HT1080 (cell line): ENCODE measurements around the gene SLC24A3. TPM values are rescaled to one million over a fixed set of nuclear protein-coding genes. Genes with fewer than 3 reads are reported as not detected.

Source experiments
- DNase-seq: peaks from one replicate; pipeline ENCODE4 v3.0.0-alpha.2; 2015; ENCODE audit warnings: low read depth
- polyA plus RNA-seq, 2 experiments: library from polyadenylated mRNA; depleted of rRNA; stranded (reverse); fragments of >200 nt; gene quantifications; 2 replicates each; pipeline ENCODE4 v1.2.3, GENCODE V29; 2015
- total RNA-seq: library from RNA; depleted of rRNA; stranded (reverse); fragments of >200 nt; shearing (Covaris generic); gene quantifications from 2 replicates; pipeline ENCODE4 v1.2.3, GENCODE V29; 2014; rRNA removed

Gene SLC24A3
- not detected in 2 replicates for total RNA-seq
- 0.59 and 0.63 TPM in 2 replicates for polyA plus RNA-seq (2015; cell fraction: cytosol; rRNA removed)
- polyA plus RNA-seq (2015; cell fraction: nucleus; rRNA removed): 0.41 and 0.49 TPM in 2 replicates

DNA sequence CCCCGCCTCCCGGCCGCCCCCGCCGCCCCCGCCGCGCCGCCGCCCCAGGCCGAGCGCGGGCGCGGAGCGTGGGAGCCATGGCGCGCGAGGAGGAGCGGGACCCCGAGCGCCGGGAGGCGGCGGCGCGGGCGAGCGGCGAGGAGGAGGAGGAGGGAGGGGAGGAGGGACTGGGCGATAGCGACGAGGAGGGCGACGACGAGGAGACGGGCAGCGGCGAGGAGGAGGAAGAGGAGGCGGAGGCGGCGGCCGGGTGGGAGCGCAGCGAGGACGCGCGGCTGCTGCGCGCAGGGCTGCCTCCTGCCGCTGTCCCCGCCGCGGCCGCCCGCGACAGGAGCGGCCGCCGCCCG lies at the start of gene SLC24A3:
Gene SLC24A3, plus strand, starts transcription at position 174 of the 347 bp plus-strand sequence.
- no peak for DNase-seq

DNA sequence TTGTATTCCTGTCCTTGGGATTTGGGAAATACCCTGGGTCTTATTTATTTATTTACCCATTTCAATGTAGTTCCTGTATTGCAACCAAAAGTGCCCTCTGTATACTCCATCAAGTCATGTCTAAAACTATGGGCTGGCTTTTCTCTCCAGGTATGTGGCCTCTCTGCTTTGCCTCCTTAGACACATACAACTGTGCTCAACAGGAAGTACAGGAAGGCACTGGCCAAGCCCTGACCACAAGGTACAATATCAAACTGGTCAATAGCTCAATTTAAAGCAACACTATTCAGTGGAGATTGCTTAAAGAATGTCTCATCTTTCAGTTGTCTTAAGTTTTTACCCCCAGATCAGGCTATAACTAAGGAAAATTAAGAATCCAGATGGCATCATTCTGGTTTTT lies 42.3 kb upstream of the SLC24A3 start:
- DNase-seq: no peak

DNA sequence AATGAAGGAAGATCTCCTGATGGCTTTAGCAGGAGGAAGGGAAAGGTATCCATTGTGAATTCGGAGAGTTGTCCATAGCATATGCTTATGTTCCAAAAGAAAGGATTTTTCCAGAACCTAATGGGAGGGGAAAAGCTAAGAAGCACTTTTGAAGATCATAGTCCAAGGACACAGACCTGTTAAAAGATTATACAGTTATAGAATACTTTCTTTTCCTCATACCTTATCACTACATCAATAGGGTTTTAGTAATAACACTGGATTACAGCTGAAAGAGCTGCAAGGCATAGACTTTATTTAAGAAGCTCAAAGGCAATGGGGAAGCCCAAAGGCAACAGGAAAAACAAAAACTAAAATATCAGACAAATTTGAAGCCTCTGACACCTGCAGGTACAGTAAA lies 39.8 kb upstream of the SLC24A3 start:
- DNase-seq: no peak

DNA sequence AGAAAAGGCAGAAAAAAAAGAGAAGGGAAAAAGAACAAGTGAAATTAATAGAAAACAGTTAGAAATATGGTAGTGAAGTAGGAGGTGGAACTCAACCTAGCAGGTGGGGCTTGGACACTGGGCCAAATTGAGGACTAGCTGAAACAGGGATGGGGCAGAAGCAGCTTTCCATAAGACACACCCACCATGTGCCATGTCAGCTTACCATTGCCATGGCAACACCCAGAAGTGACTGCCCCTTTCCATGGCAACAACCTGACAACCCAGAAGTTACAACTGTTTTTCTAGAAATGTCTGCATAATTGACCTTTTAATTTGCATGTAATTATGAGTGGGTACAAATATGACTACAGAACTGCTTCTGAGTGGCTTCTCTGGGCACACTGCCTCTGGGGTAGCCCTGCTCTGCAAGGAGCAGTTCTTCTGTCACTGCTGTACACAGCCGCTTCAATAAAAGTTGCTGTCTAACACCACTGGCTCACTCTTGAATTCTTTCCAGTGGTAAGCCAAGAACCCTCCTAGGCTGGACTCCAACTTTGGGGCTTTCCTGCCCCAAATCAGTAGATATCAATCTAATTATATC lies 35.9 kb upstream of the SLC24A3 start:
- no peak for DNase-seq

DNA sequence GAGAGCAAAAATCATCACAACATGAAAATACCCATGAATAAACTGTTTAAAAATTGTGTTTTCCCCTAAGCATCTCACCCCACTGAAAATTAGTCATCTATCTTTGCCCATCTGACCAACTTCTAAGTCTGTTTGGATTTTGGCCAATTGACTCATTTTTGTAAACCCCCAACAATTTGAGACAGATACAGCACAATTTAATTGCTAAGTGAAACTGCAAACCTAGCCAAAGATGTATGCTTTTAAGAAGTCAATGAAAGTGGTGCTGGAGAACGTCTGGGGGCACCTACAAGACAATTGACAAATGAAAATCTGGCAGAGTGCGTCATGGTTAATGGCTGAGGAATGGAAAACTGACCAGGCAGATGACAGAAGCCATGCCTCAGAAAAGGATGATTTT lies 30.9 kb upstream of the SLC24A3 start:
- peak; percentile 11 for DNase-seq

DNA sequence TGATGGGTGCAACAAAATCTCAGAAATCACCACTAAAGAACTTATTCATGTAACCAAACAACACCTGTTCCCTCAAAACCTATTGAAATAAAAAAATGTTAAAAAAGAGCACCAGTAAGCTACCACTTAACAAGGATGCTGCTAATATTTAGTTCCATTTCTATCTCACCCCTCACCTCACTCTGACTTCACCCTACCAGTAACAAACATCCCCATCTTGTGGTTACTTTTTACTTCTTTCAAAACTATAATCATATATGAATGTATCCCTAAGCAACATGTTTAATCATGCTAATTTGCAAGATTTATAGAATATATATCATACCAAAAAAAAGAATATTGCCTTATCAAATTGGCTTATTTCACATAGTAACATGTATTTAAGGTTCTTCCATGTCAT lies 27.4 kb upstream of the SLC24A3 start:
- DNase-seq: no peak

DNA sequence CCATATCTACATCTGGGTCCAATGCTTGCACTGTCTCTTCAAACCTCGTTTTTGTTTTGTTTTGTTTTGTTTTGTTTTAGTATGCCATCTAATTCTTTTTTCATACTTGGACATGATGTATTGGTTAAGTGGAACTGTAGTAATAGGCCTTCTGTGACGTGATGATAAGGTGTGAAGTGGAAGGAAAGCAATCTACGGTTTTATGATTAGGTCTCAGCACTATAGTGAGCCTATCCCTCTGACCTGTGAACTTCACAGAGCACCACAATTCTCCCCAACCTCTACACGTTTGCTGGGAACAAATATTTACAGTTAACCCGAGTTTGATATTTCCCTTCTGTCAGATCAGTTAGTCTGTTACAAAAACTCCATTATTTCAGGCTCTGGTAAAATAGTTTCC lies 19.1 kb upstream of the SLC24A3 start:
- DNase-seq: no peak

DNA sequence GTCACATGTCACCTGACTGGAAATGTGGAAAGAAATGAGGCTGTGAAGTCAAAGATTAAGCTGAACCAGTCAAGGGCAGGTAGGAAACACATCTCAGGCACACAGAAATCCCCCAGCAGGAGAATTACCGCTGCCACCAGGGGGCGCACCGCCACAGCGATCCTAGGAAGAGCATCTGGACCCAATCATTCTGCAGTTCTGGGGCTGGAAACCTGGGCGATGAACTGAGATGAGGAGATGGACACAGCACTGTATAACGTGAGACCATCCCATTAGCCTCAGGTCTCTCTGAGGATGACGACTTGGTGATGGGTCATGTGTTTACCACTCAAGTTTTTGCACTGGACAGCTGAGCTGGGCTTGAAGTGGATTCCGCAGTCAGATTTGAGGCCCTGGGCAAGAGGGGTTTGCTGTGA lies 6.5 kb upstream of the SLC24A3 start:
- peak; percentile 37 for DNase-seq

DNA sequence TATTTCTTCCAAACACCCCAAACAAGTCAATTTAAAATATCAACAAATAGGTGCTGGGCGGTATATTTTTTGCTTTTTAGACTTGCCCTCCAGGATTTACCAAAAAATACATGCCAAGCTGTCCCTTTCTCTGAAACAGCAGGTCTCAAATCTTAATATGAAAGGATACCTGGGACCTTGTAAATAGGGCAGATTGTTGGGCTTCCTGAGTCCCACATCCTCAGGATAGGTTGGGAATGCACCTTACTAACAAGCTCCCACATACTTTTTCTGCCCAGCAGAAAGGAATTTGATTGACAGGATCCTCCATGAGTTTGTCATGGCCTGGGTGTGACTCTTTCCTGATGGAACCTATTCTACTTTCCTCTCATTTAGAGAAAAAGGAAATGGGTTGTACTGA lies 4.9 kb upstream of the SLC24A3 start:
- no peak for DNase-seq

DNA sequence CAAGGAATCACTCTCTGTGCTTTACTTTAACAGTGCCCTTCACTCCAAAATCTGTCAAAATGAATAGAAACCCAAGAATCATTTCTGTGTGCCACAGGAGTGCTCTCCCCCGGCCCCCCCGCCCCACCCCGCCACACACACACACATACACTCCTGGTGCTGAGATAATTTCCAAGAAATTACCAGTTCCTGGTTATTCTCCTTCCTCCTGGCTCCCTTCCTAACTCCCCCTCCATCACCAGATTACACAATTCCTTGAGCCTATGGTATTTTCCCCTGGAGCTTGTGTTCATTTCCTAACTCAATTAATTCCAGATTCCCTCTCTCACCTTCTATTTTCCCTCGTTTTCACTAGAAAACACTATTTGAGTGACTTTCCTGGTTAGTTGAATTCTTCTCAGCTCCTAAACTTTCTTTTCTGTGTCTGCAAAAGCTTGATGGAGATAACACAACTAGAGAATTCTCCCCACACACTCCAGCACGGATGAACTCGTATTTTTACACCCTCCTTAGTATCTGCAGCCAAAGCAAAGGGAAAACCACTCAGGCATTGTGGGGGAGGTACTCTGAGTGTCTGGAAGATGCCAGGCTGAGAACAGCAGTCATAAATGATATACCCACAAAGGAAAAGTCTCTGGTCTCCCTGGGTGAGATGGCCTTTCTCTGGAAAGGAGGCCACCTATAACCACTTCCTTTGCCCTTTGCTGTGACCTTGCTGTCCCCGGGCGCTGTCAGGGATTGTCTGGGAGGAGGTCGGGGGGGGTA lies 1.9 kb upstream of the SLC24A3 start:
- DNase-seq: no peak

DNA sequence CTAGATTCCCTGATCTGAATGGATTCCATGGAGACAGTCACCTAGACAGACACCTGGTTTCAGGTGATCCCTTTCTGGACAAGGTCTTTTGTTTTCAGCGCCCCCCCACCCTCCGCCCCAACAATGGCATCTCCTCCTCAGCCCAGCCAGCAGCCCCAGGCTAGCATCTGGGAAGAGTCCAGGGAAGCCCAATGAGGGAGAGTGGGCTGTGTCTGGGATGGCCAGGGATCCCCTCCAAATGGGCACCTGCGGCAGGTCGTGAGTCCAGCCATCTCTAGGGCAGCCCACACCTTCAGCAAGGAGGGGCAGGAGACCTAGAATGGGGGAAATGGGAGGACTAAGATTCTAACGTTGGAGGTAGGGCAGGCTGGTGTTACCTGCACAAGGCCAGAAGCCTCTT lies 1.2 kb upstream of the SLC24A3 start:
- DNase-seq: no peak

DNA sequence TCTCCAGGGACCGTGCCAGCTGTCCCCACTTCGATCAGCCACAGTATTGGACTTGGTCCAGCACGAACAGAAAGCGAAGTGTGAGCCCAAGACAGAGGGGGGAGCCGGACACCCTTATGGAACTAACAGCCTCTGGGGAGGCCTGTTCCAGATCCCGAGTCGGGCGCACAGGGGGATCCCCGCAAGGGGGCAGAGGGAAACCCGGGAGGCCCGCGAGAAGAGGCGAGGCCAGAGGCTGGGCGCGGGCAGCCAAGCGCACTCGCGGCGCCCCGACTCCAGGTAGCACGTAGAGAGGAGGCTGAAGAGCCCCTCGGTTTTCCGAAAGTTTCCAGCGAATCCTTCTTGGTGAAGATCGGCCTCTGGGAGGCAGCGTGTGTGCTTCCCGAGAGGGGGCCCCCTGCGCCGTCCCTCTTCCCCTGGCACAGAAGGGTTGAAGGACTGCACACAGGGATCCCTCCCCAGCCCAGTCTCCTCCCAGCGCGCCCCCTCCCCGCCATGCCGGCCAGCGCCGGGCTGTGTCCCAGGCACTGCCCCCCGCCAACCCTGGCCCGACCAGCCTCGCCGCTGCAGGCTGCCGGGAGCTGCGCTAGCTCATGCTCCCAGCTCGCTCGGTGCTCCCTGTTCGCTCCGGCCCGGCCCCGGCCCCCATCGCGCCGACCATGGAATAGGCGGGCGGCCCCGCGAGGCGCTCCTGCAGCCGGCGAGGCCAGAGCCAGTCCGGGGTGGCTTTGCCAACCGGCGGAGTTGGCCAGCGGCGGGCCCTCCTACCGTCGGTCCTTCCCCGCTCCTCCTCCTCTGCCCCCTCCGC lies 577 bp upstream of the SLC24A3 start:
- no peak for DNase-seq

DNA sequence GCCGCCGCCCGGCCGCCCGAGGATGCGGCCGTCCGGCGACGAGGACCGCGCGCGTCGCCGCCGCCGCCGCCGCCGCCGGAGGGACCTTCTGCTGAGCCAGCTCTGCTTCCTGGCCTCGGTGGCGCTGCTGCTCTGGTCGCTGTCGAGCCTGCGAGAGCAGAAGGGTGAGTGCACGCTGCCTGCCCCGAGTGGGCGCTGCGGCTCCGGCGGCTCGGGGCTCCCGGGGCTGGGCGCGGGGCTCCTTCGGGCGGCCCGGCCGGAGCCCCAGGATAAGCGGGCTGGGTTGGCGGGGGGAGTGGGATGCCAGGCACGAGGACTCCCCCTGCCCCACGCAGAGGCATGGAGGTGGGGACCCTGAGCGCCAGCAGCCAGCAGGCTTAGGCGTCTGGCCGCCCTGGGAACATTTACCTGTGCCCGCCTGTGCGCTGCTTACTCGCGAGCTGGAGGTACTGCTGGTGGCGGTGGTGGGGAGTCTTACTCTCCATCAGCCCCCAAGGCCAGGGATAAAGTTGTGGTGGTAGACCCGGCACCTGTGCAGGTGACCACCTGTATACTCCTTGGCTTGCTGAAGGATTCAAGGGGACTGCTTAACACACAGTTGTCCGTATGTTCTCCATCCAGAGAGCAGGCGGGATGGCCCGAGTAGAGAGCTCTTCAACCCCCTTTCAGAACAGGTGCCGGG lies 520 bp downstream of the SLC24A3 start:
- DNase-seq: no peak

DNA sequence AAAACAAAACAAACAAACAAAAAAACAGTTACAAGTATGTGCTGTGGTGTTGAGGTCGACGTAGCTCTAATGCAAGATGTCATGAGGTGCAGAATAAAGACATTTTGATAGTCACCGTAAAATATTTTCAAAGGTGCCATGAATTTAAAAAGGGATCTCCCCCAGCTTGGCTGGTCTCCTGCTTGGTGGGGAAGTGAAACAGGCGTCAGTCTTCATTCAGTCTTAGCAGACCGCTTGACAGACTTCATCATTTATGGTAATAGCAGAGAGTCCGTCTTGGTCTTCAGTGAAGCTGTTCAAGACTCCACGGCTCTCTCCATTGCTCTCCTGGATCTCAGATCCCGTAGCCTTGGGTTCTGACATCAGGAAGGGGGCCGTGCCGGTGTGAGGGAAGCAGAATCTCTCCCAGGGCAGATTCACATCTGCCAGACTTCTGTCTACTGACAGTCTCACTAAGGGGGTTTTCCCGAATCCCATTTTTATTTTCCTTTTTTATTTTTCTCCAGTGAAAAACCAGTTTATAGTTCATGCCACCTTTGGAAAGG lies 1.6 kb downstream of the SLC24A3 start:
- DNase-seq: no peak

DNA sequence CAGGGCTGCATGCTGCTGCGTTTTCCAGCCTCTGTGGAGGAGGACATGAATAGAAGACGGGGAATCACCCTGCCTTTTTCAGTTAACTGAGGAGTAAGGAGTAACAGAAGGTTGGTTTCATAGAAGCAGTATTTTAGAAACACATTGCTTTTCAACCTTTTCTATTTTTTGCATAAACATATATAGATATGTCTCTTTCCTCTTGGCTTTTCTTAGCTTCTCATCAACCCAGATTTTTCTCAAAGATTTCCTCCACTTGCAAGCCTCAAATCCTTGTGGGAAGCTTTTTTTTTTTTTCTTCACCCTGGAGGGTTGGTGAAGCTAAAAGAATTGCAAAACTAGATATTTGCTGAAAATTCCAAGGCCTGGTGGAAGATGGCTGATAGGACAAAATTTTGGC lies 6.0 kb downstream of the SLC24A3 start:
- no peak for DNase-seq

DNA sequence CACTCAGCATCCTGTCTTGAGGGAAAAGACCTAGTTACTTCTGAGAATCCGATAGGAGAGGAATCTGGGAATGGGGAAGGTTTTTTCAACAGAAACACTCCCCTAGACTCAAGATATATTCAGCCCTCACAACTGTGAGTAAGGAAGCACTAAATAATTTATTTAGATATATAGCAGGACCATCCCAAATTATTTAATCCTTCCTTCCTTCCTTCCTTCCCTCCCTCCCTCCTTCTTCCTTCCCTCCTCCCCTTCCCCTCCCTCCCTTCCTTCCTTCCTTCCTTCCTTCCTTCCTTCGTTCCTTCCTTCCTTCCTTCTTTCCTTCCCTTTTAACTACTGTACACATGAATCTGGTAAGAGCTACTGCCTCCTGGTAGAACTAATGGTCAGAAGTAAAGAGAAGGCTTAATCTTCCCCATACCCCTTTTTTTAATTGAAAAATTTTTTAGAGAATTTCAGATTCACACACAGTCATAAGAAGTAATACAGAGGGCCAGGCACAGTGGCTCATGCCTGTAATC lies 10.1 kb downstream of the SLC24A3 start:
- DNase-seq: no peak

DNA sequence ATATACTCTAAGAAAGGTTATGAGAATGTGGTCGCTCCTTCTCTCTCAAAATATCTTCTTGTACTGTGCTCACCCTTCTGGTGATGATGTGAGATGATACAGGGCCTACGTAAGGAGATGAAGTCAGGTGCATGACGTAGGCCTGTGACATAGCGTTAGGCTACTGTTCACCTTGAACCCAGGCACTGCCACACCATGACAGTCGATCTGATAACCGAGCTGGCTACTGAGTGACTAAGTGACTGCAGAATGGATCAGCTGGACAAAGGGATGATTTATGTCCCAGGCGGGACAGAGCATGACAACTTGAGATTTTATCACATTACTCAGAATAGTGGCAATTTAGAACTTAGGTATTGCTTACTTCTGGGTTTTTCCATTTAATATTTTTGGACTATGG lies 11.2 kb downstream of the SLC24A3 start:
- DNase-seq: no peak

DNA sequence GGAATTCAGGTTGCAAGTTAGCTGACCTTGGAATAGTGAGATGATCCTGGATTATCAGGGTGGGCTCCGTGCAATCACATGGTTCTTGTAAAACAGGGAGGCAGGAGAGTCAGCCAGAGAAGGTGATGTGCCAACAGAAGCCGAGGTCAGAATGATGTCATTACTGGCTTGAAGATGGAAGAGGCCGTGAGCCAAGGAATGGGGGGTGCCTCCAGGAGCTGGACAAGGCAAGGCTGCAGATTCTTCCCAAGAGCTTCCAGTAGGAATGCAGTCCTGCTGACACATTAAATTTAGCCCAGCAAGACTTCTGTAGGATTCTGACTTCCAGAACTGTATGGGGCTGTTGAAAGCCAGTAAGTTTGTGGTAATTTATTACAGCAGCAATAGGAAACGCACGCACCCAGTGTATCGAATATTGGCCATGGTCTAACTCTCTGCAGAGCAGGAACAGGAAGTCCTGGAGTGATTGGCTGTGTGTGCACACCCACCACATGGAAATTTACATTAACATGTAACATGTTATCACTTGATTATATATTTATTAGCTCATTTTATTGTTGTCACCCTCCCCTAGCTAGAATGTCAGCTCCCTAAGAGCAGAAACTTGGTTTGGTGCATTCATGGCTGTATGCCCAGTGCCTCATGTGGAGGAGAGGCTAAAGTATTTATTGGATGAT lies 19.1 kb downstream of the SLC24A3 start:
- no peak for DNase-seq

DNA sequence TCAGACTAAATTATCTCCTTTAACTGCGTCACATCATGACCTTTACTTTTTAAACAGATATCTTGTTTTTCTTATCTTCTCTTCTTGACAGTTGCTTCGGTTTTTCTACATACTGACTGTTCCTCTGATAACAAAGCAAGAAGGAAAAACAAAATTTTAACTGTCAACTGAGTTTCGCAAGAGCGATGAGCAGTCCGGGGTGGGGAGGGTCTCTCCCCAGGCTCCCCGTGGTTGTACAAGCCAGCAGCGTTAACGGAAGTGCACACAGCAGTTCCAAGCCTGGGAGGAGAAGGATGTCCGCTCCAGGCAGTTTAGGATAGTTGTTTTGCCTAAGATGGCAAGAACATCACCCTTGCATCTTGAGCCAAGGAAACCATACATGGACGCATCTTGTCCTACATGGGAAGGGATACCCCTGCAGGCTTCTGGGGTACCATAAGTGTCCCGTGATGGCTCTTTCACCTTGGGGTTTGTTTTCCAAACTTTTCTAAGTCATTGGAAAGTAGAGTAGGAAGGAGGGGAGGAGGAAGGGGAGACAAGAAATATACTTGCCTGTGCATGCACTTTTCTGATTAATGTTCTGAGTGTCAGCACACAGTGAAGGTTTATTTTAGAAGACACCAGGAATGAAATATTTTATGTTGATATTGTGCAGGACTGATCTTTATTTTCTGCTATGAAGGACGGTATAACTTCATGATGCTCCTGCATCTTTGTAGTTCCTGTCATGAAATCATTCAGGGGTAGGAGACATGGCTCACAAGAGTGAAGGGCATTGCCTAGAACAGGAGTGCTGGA lies 20.8 kb downstream of the SLC24A3 start:
- no peak for DNase-seq
